Activated CD4-positive, CD25-positive, alpha-beta regulatory T cell treated with anti-CD3 and anti-CD28 coated beads, Interleukin-2, amount 50 U/mL, for 72 hours (primary cell): Measurements from ENCODE around the gene SMAD9.
"Not testable (repeated sequence)": the region's sequence is repeated elsewhere in the genome, so short reads cannot be mapped to it uniquely, and the experiment has no call there.

ENCODE experiments used
- DNase-seq: peaks from one replicate; pipeline ENCODE4 v3.0.0; 2021

SMAD9 gene

DNA sequence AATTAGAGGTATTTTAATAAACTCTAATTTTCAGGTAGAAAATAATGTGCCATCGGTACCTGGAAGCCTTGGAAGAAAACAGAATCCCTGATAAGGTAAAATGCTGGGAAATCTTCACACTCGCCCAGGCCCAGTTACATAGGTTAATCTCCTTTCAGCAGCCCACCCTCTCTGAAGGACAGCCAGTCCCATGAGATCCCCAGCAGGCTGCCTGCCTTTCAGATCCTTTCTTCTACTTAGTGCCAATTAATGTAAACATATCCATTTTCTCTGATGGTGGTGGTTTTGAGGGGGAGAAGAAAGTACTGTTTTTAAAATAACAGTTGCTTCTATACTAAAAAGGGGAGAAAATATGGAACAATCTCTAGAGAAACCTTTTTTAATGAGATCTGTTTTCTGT, 12.2 kb downstream of the SMAD9 start:
- DNase-seq, result no peak

- no peak for DNase-seq
Observed at GRCh38 chr13:36907266-36907665, 12.8 kb downstream of the SMAD9 start.

DNA sequence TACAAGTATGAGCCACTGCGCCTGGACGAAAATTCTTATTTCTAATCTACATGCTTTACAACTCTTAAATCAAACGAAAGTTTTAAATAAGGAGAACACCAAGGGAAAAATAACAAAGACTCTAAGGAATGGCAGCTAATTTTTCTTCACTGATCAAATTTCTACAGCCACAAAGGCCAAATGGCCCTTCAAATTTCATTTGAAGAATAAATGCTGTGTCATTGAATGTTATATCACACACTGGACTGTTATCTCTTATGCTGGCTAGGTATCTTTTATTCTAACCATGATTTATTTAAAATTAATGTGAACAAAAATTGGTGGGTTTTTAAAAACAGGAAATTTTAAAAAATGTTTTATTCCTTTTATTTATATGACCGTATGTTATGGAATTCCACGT, 14.1 kb downstream of the SMAD9 start:
- no peak for DNase-seq

- no peak for DNase-seq
Observed at GRCh38 chr13:36903925-36904595, 16.0 kb downstream of the SMAD9 start.

DNA sequence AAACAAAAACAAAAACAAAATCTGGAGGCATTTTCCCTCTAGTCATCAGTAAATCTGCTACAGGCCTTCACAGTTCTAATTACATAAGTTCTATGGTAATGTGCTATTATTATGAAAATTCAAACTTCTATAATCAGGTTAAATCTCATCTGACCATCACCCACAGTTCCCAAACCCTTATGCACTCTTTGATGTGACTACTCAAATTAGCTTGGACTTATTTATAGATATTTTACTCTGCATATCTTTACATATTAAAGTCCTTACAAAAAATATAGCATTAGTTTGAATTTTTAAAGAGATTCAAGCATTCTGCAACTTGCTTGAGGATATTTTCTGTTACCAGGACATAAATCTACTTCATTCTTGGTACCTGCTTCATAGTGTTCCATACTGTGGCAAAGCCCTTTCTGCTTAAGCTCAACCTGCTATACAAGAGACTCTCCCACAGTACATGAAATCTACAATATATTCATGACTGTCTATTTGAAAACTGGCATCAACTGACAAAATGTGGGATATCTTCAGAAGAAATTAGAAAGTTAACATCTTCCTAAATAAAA, 22.9 kb downstream of the SMAD9 start:
- no peak for DNase-seq

DNA sequence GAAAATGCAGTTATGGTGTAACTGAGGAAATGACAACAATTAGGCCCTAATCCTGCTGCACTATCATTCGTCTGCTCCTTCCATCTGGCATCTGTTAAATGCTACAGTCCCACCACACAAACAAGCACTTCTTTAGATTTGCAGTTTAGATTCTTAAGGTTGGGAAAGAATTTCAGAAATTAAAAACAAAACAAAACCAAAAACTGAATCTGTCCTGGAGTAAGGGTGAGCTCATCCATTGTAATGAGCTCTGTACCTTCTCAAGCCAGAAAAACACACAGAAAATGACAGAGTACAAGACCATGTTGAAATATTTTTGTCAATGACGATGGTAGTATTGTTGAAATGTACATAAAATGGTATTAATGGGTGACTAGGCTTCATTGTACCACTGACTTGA, 28.3 kb downstream of the SMAD9 start:
- DNase-seq, result no peak

DNA sequence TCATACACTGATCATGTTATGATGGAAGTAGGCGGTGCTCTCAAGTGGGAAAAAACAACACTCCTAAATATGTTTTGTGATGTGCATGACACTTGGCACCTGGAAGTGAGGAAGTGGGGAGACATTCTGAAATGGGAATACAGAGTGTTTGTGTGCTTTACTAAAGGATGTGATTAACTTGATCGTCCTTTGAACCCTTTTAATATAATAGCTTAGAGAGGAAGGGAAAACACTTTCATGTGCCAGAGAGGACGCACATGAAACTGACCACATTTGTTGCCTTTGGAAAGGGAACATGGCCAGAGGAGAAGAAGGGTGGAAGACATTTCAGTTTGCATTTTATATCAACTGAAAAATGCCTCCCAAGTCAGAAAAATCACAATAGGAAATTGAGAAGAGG, 31.4 kb downstream of the SMAD9 start:
- no peak for DNase-seq

DNA sequence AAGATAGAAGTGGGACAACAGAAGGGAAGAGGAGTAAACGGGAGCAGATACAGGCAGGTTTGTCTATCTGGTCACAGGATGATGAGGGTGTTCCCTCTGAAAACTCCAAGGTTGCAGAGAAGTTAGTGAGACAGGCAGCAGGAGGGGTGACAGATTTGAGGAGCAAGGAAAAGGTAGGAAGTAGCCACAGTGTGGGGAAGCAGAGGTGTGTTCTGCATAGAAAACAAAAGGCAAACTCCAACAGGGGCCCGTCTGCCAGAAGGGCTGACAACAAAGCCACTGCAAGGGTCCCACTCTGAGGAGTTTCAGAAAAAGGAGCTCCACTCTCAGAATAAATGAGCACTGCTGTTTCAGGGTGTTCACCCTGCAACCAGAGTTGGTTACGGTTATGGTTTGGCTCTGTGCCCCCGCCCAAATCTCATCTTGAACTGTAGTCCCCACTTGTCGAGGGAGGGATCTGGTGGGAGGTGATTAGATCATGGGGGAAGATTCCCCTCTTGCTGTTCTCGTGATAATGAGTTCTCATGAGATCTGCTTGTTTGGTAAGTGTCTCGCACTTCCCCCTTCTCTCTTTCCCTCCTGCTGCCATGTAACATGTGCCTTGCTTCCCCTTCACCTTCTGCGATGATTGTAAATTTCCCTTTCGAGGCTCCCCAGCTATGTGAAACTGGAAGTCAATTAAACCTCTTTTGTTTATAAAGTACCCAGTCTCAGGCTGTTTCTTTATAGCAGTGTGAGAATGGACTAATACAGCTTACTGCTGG, 32.1 kb downstream of the SMAD9 start:
- no peak for DNase-seq

DNA sequence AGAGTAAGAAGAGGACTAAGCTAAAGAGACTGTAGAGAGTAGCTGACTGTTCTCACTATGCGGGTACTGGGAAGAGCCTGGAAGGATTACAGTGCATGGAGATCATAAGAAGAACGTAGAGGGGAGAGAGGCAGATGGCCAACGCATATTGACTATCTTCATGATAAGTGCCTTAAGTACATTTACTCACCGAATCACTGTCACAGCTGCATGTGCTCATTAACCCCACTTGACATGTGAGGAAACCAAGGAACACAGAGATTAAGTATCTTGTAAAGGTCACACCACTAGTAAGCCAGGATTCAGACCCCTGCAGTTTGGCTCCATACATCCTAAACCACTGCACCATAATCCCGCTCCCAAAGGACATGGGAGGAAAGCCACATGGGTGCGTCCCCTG, 34.1 kb downstream of the SMAD9 start:
- DNase-seq, result no peak

DNA sequence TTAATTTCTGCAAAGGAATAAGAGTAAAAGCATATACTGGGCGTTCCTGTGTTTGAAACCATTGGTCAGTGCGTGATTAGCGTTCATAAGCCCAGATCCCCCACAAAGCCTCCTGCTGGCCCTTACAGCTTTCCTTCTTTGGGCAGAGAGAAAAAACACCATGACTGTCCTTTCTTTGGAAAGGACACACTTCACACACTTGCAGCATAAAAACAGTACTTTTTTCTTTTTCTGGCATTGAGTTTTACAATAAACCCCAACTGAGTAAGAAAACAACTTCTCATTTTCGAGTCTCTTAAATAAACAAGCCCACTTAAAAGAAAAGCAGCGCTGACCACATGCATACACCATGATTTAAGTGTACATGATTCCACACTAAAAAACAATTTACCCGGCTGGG, 35.8 kb downstream of the SMAD9 start:
- no peak for DNase-seq

DNA sequence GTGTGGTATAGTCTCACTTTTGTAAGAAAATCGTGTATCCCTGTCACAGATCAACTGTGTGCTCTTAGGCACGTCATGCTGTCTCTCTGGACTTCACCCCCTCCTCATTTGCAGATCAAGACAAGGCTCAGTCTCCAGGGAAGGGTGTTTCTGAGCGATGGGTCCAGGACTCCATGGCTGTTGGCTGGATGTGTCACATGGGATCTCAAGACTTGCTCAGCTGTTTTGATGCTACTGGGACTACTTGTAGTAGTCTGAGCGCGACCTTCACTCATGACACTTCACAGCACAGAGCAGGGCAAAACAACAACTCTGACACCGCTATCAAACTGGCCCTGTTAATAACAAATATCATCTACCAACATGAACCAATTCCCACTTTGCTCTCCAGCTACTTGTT, 36.2 kb downstream of the SMAD9 start:
- no peak for DNase-seq

GRCh38 chr13:36883392-36883791, 36.6 kb downstream of the SMAD9 start:
- DNase-seq, result not testable (repeated sequence)

DNA sequence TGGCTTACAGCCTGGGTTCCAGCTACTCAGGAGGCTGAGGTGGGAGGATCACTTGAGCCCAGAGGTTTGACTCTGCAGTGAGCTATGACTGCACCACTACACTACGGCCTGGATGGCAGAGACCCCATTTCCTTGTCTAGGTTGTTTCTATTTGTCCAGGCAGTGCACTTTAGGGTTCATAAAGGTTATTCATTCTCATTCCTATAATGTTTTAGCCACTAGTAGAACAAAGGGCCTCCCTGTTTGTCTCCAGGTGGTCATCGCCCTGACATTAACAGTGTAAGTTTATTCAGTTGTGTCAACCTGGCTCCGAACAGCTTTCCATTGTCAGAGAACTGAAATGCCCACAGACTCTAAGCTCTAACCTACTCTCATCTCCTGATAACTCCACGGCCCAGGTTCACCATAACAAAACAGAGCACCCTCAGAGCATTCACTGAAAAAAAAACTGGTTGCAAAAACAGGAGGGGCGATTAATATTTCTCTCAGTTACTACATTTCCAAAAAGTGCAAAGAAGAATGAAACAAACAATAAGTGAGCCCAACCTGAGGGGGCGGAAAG, 37.1 kb downstream of the SMAD9 start:
- no peak for DNase-seq

DNA sequence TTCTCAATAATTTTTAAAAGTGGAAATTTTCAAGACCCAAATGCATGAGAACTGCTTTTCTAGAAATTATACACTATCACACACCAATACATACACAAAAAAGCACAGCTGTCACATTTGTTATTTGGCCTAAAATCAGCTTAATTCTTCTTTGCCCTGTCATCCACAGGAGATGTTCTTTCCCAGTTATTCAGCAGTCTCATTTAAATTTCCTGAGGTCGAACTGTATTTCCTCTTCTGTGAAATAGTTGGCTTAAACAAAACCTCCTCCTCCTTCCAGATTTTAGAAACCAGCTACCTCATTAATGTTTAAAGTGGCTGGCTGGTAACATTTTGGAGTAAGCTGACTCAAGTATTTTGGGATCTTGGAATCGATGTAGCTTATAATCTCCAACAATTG, 39.1 kb downstream of the SMAD9 start:
- DNase-seq, result no peak

- no peak for DNase-seq
Observed at GRCh38 chr13:36879218-36879938, 40.7 kb downstream of the SMAD9 start.

DNA sequence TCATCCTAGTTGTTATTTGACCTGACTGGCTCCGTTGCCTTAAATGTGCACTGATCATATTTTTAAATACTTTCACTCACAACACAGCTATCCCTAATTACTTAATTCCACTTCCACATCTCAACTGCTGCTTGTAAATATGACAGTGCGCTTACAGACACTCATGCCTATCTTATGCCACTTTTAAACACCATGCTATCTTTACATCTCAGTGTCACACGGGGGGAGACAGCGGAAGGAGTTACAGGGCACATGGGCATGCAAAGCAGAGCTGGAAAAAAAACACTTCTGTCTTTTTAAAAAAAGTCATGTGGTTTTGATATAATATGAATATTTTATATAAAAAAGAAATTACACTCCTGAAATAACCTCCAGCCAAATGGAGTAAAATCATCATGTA, 44.1 kb downstream of the SMAD9 start:
- DNase-seq, result no peak

DNA sequence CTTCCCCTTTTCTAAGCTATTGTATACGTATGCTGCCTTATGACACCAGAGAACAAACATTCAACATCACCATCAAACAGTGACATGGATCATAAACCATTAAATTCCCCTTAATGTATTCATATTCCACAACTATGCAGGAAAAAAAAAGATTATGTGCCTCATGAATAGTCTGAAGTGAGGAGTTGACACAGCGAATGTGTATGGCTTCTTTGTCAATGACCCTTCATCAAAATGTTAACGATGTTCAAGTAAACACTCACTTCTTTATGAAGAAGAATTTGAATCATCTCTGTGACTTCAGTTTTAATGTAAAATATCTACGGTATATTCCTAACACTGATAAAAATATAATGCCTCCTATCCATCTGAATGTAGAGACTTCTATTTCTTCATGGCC, 44.6 kb downstream of the SMAD9 start:
- no peak for DNase-seq

- DNase-seq, result no peak
Observed at GRCh38 chr13:36872621-36873020, 47.4 kb downstream of the SMAD9 start.

GRCh38 chr13:36870050-36870692, 49.9 kb downstream of the SMAD9 start:
- no peak for DNase-seq

DNA sequence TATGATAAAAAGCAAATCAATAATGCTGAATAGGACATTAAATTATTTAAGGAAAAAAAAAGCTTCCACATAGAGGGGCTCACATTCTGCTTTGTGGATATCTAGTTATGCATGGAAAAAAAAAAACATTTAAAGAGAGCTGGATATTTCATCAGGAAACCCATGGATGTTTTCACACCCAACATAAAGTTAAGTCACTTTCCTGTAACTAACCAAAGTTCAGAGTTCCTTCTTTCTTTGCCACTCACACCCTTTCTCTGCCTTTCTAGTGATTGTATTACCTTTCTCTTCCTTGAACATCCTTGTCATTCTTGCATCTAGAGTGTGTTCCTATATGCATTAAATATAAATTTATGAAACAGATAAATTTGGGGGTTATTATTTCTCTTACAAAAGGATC, 53.8 kb downstream of the SMAD9 start:
- no peak for DNase-seq

GRCh38 chr13:36865265-36865664, 54.8 kb downstream of the SMAD9 start:
- DNase-seq, result no peak

GRCh38 chr13:36862722-36863121, 57.3 kb downstream of the SMAD9 start:
- DNase-seq, result no peak
